ENCODE data around the gene PAX6.
A peak's percentile ranks its signal among the peaks of the same experiment; 100 is the strongest.

PAX6 gene

DNA sequence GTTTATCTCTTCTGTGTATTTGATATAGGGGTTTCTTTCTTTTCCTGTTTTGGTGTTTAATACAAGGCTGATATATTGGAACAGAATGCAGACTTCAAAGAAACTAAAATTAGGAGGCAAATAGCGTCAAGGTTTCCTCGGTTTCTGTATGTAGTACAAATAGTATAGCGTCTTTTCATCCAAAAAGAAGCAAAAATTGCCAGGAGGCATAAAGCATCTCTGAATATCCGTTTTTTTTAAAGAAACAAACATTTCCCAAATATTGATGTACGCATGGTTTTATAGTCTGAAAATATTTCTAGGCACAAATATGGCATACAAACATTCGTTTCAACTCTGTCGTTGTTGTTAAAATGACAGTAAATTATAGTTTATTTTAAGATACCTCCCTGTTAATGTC is 17.1 kb upstream of the PAX6 start:
- 58% methylated on average over 5 of the region's 7 CpGs for WGBS
- no peak overlapping the region for H3K9ac ChIP-seq (ENCODE audit: low read depth, low read length)
- H3K4me1 ChIP-seq (ENCODE audit: insufficient read depth, low read length) = peaks cover 54% of the 10 kb centered on the region
- H3K27me3 ChIP-seq (ENCODE audit: insufficient read depth, low read length) = peaks cover 83% of the 10 kb centered on the region
- no peak overlapping the region for H3K27ac ChIP-seq (ENCODE audit: low read depth, low read length)
- no peaks in the 10 kb centered on the region for H3K36me3 ChIP-seq (ENCODE audit: insufficient read depth, low read length)
- no peaks in the 10 kb centered on the region for H3K9me3 ChIP-seq (ENCODE audit: insufficient read depth, low read depth, low read length)
- no peak overlapping the region for H3K4me3 ChIP-seq (ENCODE audit: low read length)

DNA sequence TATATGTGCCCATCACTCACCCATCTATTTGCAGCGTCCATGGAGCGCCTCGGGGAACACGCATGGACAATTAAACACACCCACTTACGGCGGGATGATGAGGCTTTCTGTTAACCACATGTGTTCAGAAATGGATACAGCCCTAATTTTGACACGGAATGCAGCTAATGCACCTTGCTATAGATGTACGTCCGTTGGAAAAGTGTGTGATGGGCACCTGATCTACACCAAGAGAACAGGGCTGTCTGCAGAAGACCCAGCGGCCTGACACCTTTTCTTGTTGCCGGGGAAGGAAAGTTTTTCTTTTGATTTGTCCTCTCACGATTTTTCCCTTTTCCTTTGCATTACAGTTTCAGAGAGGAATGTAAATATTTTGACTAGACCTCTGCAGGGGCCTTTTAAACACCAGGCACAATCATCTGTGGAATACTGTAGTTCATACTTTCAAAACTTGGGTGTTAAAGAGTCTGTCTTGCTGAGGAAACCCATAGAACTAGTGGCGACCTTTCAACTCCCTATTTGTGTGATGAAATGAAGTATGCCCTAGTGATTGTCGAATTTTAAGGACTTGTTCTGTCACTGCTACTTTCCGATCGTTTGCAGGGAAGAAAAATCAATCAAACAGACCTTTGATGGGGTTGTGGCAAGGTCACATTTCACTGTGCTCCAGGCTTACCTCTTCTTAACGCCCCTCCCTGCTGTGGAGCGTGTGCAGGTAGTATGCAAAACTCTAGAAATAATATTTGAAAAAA is 16.5 kb upstream of the PAX6 start:
- H3K4me1 ChIP-seq (ENCODE audit: insufficient read depth, low read length) = peaks cover 59% of the 10 kb centered on the region
- H3K36me3 ChIP-seq (ENCODE audit: insufficient read depth, low read length) = no peaks in the 10 kb centered on the region
- 2% methylated on average over 14 of the region's 18 CpGs for WGBS
- H3K4me3 ChIP-seq (ENCODE audit: low read length) = peak overlapping the region; percentile 40
- no peaks in the 10 kb centered on the region for H3K9me3 ChIP-seq (ENCODE audit: insufficient read depth, low read depth, low read length)
- H3K9ac ChIP-seq (ENCODE audit: low read depth, low read length) = no peak overlapping the region
- no peak overlapping the region for H3K27ac ChIP-seq (ENCODE audit: low read depth, low read length)
- H3K27me3 ChIP-seq (ENCODE audit: insufficient read depth, low read length) = peaks cover 86% of the 10 kb centered on the region

DNA sequence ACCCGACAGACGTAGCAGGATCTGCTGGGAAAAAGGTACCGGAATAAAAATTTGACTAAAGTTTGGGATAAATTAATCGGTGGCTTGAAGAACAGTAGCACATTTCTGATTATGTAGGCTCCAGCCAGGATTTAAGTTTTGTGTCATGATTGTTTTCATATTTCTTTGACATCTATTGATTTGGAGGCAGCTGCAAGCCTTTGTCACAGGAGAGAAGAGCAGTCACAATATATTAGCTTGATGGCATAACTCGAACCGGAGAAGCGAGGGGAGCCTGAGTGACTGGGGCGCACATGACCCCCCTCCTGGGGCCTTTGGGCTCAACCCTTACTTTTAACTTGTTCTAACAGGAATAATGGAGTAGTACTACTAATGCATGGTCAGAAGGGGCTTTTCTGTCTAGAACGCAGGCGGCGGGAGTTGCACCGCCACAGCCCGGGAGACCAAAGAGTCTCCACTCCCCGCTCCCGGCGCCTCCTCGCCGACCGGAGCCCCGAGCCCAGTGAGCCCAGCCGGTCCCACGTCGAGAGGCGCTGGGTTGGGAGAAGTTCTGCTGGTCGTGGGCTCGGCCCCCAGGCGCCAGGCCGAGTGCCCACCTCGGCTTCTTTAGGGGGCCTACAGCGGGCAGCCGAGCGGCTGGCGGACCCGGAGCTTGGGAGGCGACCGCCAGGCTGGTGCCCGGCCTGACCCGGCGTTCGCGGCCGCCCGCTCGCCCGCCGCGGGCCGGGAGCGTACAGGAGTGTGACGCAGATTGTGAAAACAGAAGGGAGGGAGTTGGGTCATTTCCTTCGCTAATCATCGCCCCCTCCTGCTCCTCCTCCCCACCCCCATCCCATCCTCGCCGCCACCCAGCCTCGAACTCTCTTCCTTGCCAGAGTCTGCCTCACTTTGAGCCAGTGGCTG is 15.7 kb upstream of the PAX6 start:
- no peak overlapping the region for H3K9ac ChIP-seq (ENCODE audit: low read depth, low read length)
- no peaks in the 10 kb centered on the region for H3K9me3 ChIP-seq (ENCODE audit: insufficient read depth, low read depth, low read length)
- peak overlapping the region; percentile 40 for H3K4me3 ChIP-seq (ENCODE audit: low read length)
- no peaks in the 10 kb centered on the region for H3K36me3 ChIP-seq (ENCODE audit: insufficient read depth, low read length)
- WGBS = 1% methylated on average over 54 of the region's 55 CpGs
- peaks cover 88% of the 10 kb centered on the region for H3K27me3 ChIP-seq (ENCODE audit: insufficient read depth, low read length)
- no peak overlapping the region for H3K27ac ChIP-seq (ENCODE audit: low read depth, low read length)
- H3K4me1 ChIP-seq (ENCODE audit: insufficient read depth, low read length) = peaks cover 64% of the 10 kb centered on the region

DNA sequence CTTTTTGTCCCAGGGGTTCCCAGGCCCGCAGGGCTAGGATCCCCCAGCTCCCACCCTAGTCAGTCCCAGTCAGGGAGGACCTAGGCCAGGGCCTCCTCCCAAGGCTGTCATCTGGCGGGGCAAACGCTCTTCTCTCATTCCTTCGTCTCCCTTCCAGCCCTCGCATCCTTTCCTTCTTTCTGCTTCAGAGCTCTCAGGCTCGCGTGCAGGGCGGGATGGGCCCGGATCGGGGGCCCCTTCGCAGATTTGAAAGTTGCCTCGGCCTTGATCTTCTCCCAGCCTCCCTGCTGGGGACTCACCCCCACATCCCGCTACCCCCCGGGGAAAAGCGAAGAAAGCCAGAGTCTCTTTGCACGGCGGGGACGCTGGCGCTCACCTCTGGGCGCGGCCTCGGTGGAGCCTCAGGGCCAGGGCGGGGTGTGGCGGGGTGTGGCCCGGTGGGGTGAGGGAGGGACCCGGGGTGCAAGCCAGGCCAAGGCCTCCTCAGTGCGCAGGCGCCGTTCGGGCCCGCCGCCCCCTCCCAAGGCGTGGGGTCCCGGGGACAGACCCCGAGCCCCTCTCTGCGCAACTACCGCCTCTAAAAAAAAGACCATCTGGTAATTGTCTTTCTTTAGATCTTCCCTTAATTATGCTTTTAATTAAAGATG is 14.8 kb upstream of the PAX6 start:
- Histone ChIP-seq H3K27ac (ENCODE audit: low read depth, low read length) (no peak overlapping the region), H3K9ac (ENCODE audit: low read depth, low read length) (no peak overlapping the region), H3K27me3 (ENCODE audit: insufficient read depth, low read length) (peaks cover 96% of the 10 kb centered on the region), H3K4me3 (ENCODE audit: low read length) (peak overlapping the region; percentile 40), H3K4me1 (ENCODE audit: insufficient read depth, low read length) (peaks cover 72% of the 10 kb centered on the region), H3K9me3 (ENCODE audit: insufficient read depth, low read depth, low read length) (no peaks in the 10 kb centered on the region), H3K36me3 (ENCODE audit: insufficient read depth, low read length) (no peaks in the 10 kb centered on the region)
- under 1% methylated on average over 37 of the region's 37 CpGs for WGBS

DNA sequence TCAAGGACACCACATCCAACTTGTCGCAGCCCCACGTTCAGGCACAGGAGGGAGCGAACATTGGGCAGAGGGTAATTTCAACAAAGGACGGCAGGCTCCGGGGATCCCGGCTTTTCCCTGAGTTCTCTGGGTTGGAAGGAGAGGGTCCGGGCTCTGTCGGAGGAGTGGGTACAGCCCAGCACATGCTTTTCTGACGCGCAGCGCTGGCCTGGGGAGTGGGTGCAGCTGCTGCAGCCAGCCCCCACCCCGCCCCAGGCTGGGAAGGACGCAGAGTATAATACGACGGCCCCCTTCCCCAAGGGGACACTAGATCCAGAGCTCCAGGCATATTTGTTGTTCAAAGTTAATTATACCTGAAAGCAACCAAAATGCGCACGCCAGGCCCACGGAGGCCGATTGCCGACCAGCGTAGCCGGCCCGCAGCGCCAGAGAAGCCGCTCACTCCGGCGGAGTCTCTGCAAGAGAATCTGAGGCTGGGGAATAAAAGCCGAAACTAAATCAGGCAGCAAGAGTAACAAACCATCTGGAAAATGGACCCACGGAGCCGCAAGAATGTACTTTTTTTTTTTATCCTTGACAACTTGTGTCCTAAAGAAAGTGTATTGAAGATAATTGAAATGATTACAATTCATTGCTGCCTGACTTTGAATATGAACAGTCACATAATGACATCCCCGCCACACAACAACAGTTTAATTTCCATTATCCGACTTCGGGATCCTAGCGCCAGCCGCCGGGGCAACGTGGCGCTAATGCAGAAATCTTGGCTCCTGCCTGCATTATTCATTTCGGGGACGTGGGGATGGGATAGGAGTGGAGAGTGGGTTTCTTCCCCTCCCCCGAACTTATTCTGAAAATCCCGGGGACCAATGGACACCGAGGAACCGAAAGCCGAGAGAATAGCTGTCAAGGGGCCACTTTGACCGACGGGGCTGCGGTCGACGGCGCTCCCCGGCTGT is 14.0 kb upstream of the PAX6 start:
- Histone ChIP-seq H3K36me3 (ENCODE audit: insufficient read depth, low read length) (no peaks in the 10 kb centered on the region), H3K4me1 (ENCODE audit: insufficient read depth, low read length) (peaks cover 75% of the 10 kb centered on the region), H3K4me3 (ENCODE audit: low read length) (peak overlapping the region; percentile 35), H3K9ac (ENCODE audit: low read depth, low read length) (no peak overlapping the region), H3K9me3 (ENCODE audit: insufficient read depth, low read depth, low read length) (no peaks in the 10 kb centered on the region), H3K27ac (ENCODE audit: low read depth, low read length) (no peak overlapping the region), H3K27me3 (ENCODE audit: insufficient read depth, low read length) (peaks cover 100% of the 10 kb centered on the region)
- WGBS = under 1% methylated on average over 52 of the region's 52 CpGs

DNA sequence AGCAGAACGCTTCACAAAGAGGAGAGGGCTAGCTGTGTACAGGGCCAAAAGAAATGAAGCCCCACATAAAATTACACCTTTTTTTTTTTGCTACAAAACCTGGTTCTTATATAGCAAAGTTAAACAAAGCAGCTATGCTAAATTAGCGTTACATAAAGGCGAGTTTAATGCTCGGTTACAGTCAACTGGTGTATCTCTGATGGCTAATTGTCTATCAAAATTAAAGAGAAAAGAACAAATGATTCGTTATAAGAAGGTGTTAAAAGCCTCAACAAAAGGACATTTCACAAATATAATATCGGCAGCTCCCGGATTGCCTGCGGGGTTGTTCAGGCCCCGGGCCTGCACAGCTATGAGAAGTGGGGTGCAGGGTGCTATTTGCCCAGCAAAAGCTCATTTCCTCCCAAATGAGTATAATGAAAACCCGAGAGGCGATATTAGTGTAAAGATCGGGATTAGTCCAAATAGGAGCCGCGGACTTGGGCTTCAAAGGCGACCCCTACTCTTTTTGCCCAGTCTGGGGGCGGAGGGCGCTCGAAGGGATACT is 13.3 kb upstream of the PAX6 start:
- 4% methylated on average over 16 of the region's 18 CpGs for WGBS
- H3K27me3 ChIP-seq (ENCODE audit: insufficient read depth, low read length) = peaks cover 100% of the 10 kb centered on the region

DNA sequence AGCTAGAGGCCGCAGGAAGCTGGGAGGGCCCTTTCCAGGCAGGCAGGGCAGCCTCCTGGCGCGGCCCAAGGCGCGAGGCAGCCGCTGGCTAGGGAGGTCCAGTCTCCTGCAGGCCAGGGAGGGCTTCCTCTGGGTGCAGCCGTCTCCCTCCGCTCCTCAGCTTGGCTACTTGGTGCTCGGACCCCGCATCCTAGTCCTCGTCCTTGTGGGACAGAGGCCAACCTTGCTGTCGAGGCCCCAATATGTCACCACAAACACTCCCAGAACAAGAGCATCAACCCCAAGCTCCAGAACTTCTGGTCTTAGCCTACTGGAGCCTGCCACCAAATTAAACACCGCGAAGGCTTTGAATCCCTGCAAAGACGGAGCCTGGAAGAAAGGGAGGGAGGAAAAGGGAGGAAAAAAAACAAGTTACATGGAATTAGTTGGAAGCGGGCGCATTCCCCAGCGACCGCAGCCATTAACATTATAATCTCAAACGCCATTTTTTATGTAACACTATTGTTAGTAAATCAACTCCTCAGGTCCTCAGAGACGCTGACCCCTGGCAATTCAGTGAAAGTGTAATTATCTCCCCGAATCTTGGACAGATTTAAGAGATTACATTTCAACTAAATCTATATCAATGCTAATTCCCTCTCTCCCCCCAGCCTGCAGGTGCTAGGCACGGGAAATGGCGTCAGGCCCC is 12.7 kb upstream of the PAX6 start:
- Histone ChIP-seq H3K27ac (ENCODE audit: low read depth, low read length) (peak overlapping the region; percentile 77; the same call in 1 of the 2 replicates), H3K4me3 (ENCODE audit: low read length) (peak overlapping the region; percentile 35), H3K27me3 (ENCODE audit: insufficient read depth, low read length) (peaks cover 100% of the 10 kb centered on the region), H3K9me3 (ENCODE audit: insufficient read depth, low read depth, low read length) (no peaks in the 10 kb centered on the region), H3K4me1 (ENCODE audit: insufficient read depth, low read length) (peaks cover 61% of the 10 kb centered on the region), H3K9ac (ENCODE audit: low read depth, low read length) (peak overlapping the region; percentile 17; the same call in 1 of the 2 replicates), H3K36me3 (ENCODE audit: insufficient read depth, low read length) (no peaks in the 10 kb centered on the region)
- WGBS = 2% methylated on average over 22 of the region's 24 CpGs

More for the DNA sequence above, 13.3 kb upstream of the PAX6 start:
- H3K27ac ChIP-seq (ENCODE audit: low read depth, low read length) = peak overlapping the region; percentile 73; the same call in 1 of the 2 replicates
- H3K9ac ChIP-seq (ENCODE audit: low read depth, low read length) = 0 out of 2 replicates have a peak overlapping the region, but pooled peaks have one; percentile 17
- H3K4me3 ChIP-seq (ENCODE audit: low read length) = peak overlapping the region; percentile 35
- no peaks in the 10 kb centered on the region for H3K36me3 ChIP-seq (ENCODE audit: insufficient read depth, low read length)
- no peaks in the 10 kb centered on the region for H3K9me3 ChIP-seq (ENCODE audit: insufficient read depth, low read depth, low read length)
- peaks cover 67% of the 10 kb centered on the region for H3K4me1 ChIP-seq (ENCODE audit: insufficient read depth, low read length)

DNA sequence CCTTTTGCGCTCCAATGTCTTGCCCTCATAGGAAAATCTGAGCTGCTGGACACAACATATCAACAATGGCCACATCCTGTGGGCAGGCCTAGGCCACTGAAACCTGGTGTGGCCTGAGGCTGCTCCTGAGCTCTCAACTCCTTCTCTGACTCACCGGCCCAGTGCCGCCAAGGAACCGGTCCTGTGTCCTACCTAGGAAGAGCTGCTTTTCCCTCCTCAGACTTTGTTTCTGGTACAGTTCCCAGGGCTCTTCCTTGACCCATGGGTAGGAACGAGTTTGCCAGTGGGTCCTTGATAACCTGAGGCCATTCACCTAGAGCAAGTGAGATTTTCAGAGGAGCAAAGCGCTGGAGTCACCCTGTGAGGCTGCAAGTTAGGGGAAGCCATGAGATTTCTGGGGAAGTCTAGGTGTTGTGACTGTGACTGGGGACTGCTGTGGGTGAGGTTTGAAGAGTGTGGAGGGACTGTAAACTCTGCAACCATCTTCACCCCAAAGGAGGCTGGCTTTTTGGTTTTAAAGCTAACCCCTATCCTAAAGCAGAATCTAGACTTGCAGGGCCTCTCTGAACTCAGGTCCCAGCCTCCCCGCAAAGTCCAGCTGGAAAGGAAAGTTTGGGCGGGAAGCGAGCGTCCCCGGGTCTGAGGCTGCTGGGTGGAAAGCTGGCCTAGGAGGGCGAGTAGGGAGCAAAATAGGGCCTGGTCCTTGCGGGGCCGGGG is 12.0 kb upstream of the PAX6 start:
- H3K9ac ChIP-seq (ENCODE audit: low read depth, low read length) = no peak overlapping the region; the same call in 1 of the 2 replicates
- no peaks in the 10 kb centered on the region for H3K9me3 ChIP-seq (ENCODE audit: insufficient read depth, low read depth, low read length)
- peak overlapping the region; percentile 77; the same call in 1 of the 2 replicates for H3K27ac ChIP-seq (ENCODE audit: low read depth, low read length)
- 26% methylated on average over 14 of the region's 14 CpGs for WGBS
- H3K36me3 ChIP-seq (ENCODE audit: insufficient read depth, low read length) = no peaks in the 10 kb centered on the region
- H3K4me3 ChIP-seq (ENCODE audit: low read length) = peak overlapping the region; percentile 35; the same call in 1 of the 2 replicates
- peaks cover 100% of the 10 kb centered on the region for H3K27me3 ChIP-seq (ENCODE audit: insufficient read depth, low read length)
- H3K4me1 ChIP-seq (ENCODE audit: insufficient read depth, low read length) = peaks cover 63% of the 10 kb centered on the region

DNA sequence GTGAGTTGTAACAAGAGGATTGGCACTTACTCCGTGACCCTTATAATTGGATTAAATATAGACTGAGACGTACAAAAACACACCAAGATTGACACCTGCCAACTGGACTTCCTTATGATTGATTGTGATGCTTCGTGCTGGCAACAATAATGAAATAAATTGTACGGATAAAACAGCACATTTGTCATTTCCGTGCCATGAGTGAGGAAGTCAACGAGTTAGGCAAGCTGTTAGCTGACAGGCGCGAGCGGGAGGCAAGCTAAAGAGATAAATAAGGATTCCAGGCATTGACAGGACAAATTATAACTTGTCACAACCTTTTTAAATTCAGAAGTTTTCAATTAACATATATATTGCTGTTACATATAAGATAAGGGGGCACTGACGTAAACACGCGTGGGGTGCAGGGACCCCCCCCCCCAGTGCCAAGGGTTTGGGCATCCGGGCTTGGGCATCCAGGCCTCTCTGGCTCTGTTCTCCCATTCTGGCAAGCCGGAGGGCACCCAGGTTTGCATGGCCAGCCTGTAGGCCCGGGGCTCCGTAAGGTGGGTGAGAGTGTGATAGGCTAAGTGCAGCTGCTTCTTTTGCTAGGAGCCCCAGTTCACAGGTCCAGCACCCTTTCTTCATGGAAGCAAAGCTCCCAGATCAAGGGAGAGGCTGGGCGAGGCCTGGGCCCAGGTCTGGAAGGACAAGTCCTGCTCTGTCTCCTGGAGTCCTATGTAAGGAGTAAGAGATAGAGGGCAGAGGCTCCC is 11.2 kb upstream of the PAX6 start:
- 40% methylated on average over 15 of the region's 17 CpGs for WGBS
- Histone ChIP-seq H3K4me1 (ENCODE audit: insufficient read depth, low read length) (peaks cover 57% of the 10 kb centered on the region), H3K9ac (ENCODE audit: low read depth, low read length) (no peak overlapping the region), H3K27ac (ENCODE audit: low read depth, low read length) (no peak overlapping the region), H3K27me3 (ENCODE audit: insufficient read depth, low read length) (peaks cover 100% of the 10 kb centered on the region), H3K9me3 (ENCODE audit: insufficient read depth, low read depth, low read length) (no peaks in the 10 kb centered on the region), H3K4me3 (ENCODE audit: low read length) (no peak overlapping the region), H3K36me3 (ENCODE audit: insufficient read depth, low read length) (no peaks in the 10 kb centered on the region)

Data from HUES64 (cell line).